ENCODE data around the gene ARHGEF4. TPM values are rescaled to one million over a fixed set of nuclear protein-coding genes. Genes with fewer than 3 reads are reported as not detected.
A peak's percentile ranks its signal among the peaks of the same experiment; 100 is the strongest.

The ARHGEF4 gene
- total RNA-seq, 1 donor from 2014 or later = 25.5 TPM

DNA sequence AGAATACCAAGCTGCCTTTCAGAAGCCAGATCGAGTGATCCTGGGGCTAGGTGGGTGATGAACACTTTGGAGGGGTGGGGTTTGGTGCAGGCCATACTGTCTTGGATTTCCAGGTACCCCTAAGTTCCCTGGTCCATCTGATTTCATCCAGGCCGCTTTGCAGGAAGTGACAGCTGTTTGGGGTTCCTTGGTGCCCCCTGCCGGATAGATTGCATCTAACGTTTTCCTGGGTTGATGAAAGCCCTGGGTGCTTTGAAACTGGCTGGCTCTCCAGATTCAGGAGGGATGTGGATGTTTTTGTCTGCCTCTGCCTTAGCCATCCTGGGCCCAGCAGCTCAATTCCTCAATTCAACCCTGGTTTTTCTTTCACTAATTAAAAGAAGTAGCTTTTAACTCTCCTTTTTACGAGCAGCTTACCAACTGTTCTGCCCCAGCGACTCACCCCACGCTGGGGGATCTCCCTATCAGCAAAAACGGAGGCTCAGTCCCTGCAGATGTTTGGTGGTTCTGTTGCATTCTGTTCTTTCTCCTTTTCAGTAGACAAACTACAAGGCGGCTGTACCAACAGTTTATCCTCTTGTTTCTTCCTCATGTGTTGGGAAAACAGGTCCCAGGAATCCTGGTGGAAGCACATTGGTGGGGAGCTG lies 37.1 kb downstream of the ARHGEF4 start:
- peak in 1 of 2 experiments; percentile 81 for DNase-seq (ENCODE audit: low spot score in 2 of 2, unreplicated experiment in 2 of 2)
- Mint-ChIP-seq H3K4me1 (peaks cover 2% of the 10 kb centered on the region), H3K36me3 (no peaks in the 10 kb centered on the region), H3K9me3 (peaks cover 3% of the 10 kb centered on the region), H3K4me3 (no peak overlapping the region), H3K27me3 (ENCODE audit: low read depth) (peaks cover 35% of the 10 kb centered on the region), H3K27ac (no peak overlapping the region)
- TF ChIP-seq CTCF (IDR thresholded peaks at IDR 0.05; ENCODE audit: unreplicated experiment) = peak; percentile 63

- Mint-ChIP-seq H3K27me3 (ENCODE audit: low read depth) (peaks cover 28% of the 10 kb centered on the region), H3K4me3 (no peak overlapping the region)
- no peak for TF ChIP-seq CTCF (IDR thresholded peaks at IDR 0.05; ENCODE audit: unreplicated experiment)
Observed at GRCh38 chr2:130874512-130874911, 37.8 kb downstream of the ARHGEF4 start.

GRCh38 chr2:130875935-130876334 lies 39.2 kb downstream of the ARHGEF4 start:
- H3K27ac Mint-ChIP-seq = no peak overlapping the region
- peaks cover 2% of the 10 kb centered on the region for H3K4me1 Mint-ChIP-seq
- H3K4me3 Mint-ChIP-seq = no peak overlapping the region
- peaks cover 20% of the 10 kb centered on the region for H3K27me3 Mint-ChIP-seq (ENCODE audit: low read depth)
- DNase-seq (ENCODE audit: low spot score in 2 of 2, unreplicated experiment in 2 of 2) = no peak
- no peak for TF ChIP-seq CTCF (IDR thresholded peaks at IDR 0.05; ENCODE audit: unreplicated experiment)
- H3K36me3 Mint-ChIP-seq = no peaks in the 10 kb centered on the region
- peaks cover 5% of the 10 kb centered on the region for H3K9me3 Mint-ChIP-seq

More at GRCh38 chr2:130874512-130874911, 37.8 kb downstream of the ARHGEF4 start:
- Mint-ChIP-seq H3K9me3 (peaks cover 5% of the 10 kb centered on the region), H3K36me3 (no peaks in the 10 kb centered on the region), H3K4me1 (peaks cover 2% of the 10 kb centered on the region), H3K27ac (no peak overlapping the region)
- no peak for DNase-seq (ENCODE audit: low spot score in 2 of 2, unreplicated experiment in 2 of 2)

- Mint-ChIP-seq H3K27me3 (ENCODE audit: low read depth) (peaks cover 20% of the 10 kb centered on the region), H3K4me3 (no peak overlapping the region), H3K4me1 (no peaks in the 10 kb centered on the region), H3K36me3 (no peaks in the 10 kb centered on the region), H3K27ac (no peak overlapping the region), H3K9me3 (peaks cover 5% of the 10 kb centered on the region)
- no peak for TF ChIP-seq CTCF (IDR thresholded peaks at IDR 0.05; ENCODE audit: unreplicated experiment)
- DNase-seq (ENCODE audit: low spot score in 2 of 2, unreplicated experiment in 2 of 2) = no peak
Observed at GRCh38 chr2:130877258-130877657, 40.5 kb downstream of the ARHGEF4 start.

- DNase-seq (ENCODE audit: low spot score in 2 of 2, unreplicated experiment in 2 of 2) = no peak
- no peaks in the 10 kb centered on the region for H3K36me3 Mint-ChIP-seq
- no peak for TF ChIP-seq CTCF (IDR thresholded peaks at IDR 0.05; ENCODE audit: unreplicated experiment)
Observed at GRCh38 chr2:130878316-130878715, 41.6 kb downstream of the ARHGEF4 start.

More at GRCh38 chr2:130878316-130878715, 41.6 kb downstream of the ARHGEF4 start:
- Mint-ChIP-seq H3K4me1 (no peaks in the 10 kb centered on the region), H3K9me3 (peaks cover 5% of the 10 kb centered on the region), H3K4me3 (no peak overlapping the region), H3K27me3 (ENCODE audit: low read depth) (peaks cover 20% of the 10 kb centered on the region), H3K27ac (no peak overlapping the region)

Measured in mesothelial cell of epicardium (in vitro differentiated cells).